ENCODE data around the gene GEMIN2. TPM values are rescaled to one million over a fixed set of nuclear protein-coding genes. Genes with fewer than 3 reads are reported as not detected.
A peak's percentile ranks its signal among the peaks of the same experiment; 100 is the strongest.
"Not testable (repeated sequence)": the region's sequence is repeated elsewhere in the genome, so short reads cannot be mapped to it uniquely, and the experiment has no call there.

The GEMIN2 gene
- total RNA-seq, 2 experiments from 2014 or later = 21.6 to 25.3 TPM

- ATAC-seq = no peak
- Mint-ChIP-seq H3K9me3 (no peaks in the 10 kb centered on the region), H3K4me3 (no peak overlapping the region), H3K27me3 (no peaks in the 10 kb centered on the region), H3K36me3 (ENCODE audit: low read depth) (peaks cover 49% of the 10 kb centered on the region), H3K27ac (no peak overlapping the region), H3K4me1 (ENCODE audit: low read depth) (peaks cover 27% of the 10 kb centered on the region)
- ChIA-PET POLR2A (interaction anchor here (1.0 to 1.8 kb wide), 9 partner anchors 8 to 251 kb away, joined by 3 to 8 read pairs (median 5); partner anchors contain the start of genes FBXO33 and TRAPPC6B), CTCF (no interaction called here)
- TF ChIP-seq CTCF (IDR thresholded peaks at IDR 0.05) = no peak
- DNase-seq = no peak
- intact Hi-C loops (cut with micrococcal nuclease) = loop anchor here (5.0 kb wide), 1 partner anchor 46 kb away; no protein-coding TSS in a partner anchor
These were observed 67.0 kb downstream of the GEMIN2 start for GRCh38 chr14:39181026-39181692.

- DNase-seq (no peak), ATAC-seq (no peak)
- no peak for TF ChIP-seq CTCF (IDR thresholded peaks at IDR 0.05)
- no peaks in the 10 kb centered on the region for H3K9me3 Mint-ChIP-seq
- CTCF ChIA-PET = no interaction called here
- peaks cover 48% of the 10 kb centered on the region for H3K36me3 Mint-ChIP-seq (ENCODE audit: low read depth)
- intact Hi-C loops (cut with micrococcal nuclease) = loop anchor here (5.0 kb wide), 1 partner anchor 46 kb away; no protein-coding TSS in a partner anchor
- POLR2A ChIA-PET = interaction anchor here (0.9 to 1.5 kb wide), 6 partner anchors 12 to 85 kb away, joined by 3 to 7 read pairs (median 4); partner anchors contain the start of gene TRAPPC6B
- H3K27me3 Mint-ChIP-seq = no peaks in the 10 kb centered on the region
- H3K27ac Mint-ChIP-seq = no peak overlapping the region
- no peak overlapping the region for H3K4me3 Mint-ChIP-seq
- H3K4me1 Mint-ChIP-seq (ENCODE audit: low read depth) = peaks cover 27% of the 10 kb centered on the region
These were observed 67.5 kb downstream of the GEMIN2 start for GRCh38 chr14:39181693-39182047.

GRCh38 chr14:39182770-39183684, 68.9 kb downstream of the GEMIN2 start:
- ATAC-seq = no peak
- intact Hi-C loops (cut with micrococcal nuclease) = loop anchor here (5.0 kb wide), 1 partner anchor 44 kb away; no protein-coding TSS in a partner anchor
- POLR2A ChIA-PET = interaction anchor here (0.9 to 1.1 kb wide), 2 partner anchors 13 to 58 kb away, joined by 3 to 5 read pairs; partner anchors contain the start of gene TRAPPC6B

GRCh38 chr14:39183685-39184003, 69.5 kb downstream of the GEMIN2 start:
- CTCF ChIA-PET, H3K4me3 Mint-ChIP-seq, H3K27ac Mint-ChIP-seq, H3K27me3 Mint-ChIP-seq, DNase-seq, H3K9me3 Mint-ChIP-seq, POLR2A ChIA-PET, ATAC-seq: not testable (repeated sequence)
- Mint-ChIP-seq H3K36me3 (ENCODE audit: low read depth) (peaks cover 32% of the 10 kb centered on the region), H3K4me1 (ENCODE audit: low read depth) (peaks cover 28% of the 10 kb centered on the region)
- intact Hi-C loops (cut with micrococcal nuclease) = loop anchor here (5.0 kb wide), 1 partner anchor 44 kb away; no protein-coding TSS in a partner anchor

More at GRCh38 chr14:39182770-39183684, 68.9 kb downstream of the GEMIN2 start:
- H3K4me1 Mint-ChIP-seq (ENCODE audit: low read depth) = peaks cover 24% of the 10 kb centered on the region
- no peaks in the 10 kb centered on the region for H3K9me3 Mint-ChIP-seq
- TF ChIP-seq CTCF (IDR thresholded peaks at IDR 0.05) = no peak
- H3K36me3 Mint-ChIP-seq (ENCODE audit: low read depth) = peaks cover 37% of the 10 kb centered on the region
- CTCF ChIA-PET = no interaction called here
- no peak overlapping the region for H3K4me3 Mint-ChIP-seq
- DNase-seq = no peak
- peak overlapping the region; percentile 13 for H3K27ac Mint-ChIP-seq
- H3K27me3 Mint-ChIP-seq = no peaks in the 10 kb centered on the region

GRCh38 chr14:39184628-39185255, 70.6 kb downstream of the GEMIN2 start:
- H3K9me3 Mint-ChIP-seq = no peaks in the 10 kb centered on the region
- H3K36me3 Mint-ChIP-seq (ENCODE audit: low read depth) = peaks cover 25% of the 10 kb centered on the region

More at GRCh38 chr14:39184628-39185255, 70.6 kb downstream of the GEMIN2 start:
- TF ChIP-seq CTCF (IDR thresholded peaks at IDR 0.05) = no peak
- POLR2A ChIA-PET = interaction anchor here (1.0 to 3.3 kb wide), 12 partner anchors 7 to 88 kb away, joined by 3 to 17 read pairs (median 5); partner anchors contain the start of genes GEMIN2, PNN, SEC23A and TRAPPC6B
- no peak for DNase-seq
- H3K27me3 Mint-ChIP-seq = no peaks in the 10 kb centered on the region
- H3K4me3 Mint-ChIP-seq = no peak overlapping the region
- no peak overlapping the region for H3K27ac Mint-ChIP-seq
- CTCF ChIA-PET = interaction anchor here (2.1 kb wide), 1 partner anchor 242 kb away, joined by 8 read pairs; no protein-coding TSS in a partner anchor
- intact Hi-C loops (cut with micrococcal nuclease) = loop anchor here (5.0 kb wide), 1 partner anchor 43 kb away; no protein-coding TSS in a partner anchor
- no peak for ATAC-seq
- H3K4me1 Mint-ChIP-seq (ENCODE audit: low read depth) = peaks cover 21% of the 10 kb centered on the region
